KMS-11 (cell line): ENCODE data around the gene MTCP1.

ENCODE experiments used
- H2AFZ ChIP-seq: fragments of 200-600 bp; sonication (generic); 2 replicates; pipeline ENCODE4 v1.6.1; 2016; ENCODE audit warnings: antibody characterized with exemption, mixed run types, low read depth
- H3K27ac ChIP-seq: fragments of 200-600 bp; sonication (generic); 2 replicates; pipeline ENCODE4 v1.6.1; 2016; ENCODE audit warnings: mild to moderate bottlenecking, mixed run types
- H3K27me3 ChIP-seq: fragments of 200-600 bp; sonication (generic); 2 replicates; pipeline ENCODE4 v1.6.1; 2017; ENCODE audit warnings: mild to moderate bottlenecking, low read depth, mixed run types, moderate library complexity; ENCODE audit not compliant: insufficient read depth
- H3K36me3 ChIP-seq: fragments of 200-600 bp; sonication (generic); 2 replicates; pipeline ENCODE4 v1.6.1; 2017; ENCODE audit warnings: mild to moderate bottlenecking, mixed run types; ENCODE audit not compliant: insufficient read depth
- H3K4me1 ChIP-seq: fragments of 200-600 bp; sonication (generic); 2 replicates; pipeline ENCODE4 v1.6.1; 2016; ENCODE audit warnings: mild to moderate bottlenecking, low read depth, mixed run types; ENCODE audit not compliant: poor library complexity, severe bottlenecking
- H3K4me2 ChIP-seq: fragments of 200-600 bp; sonication (generic); 2 replicates; pipeline ENCODE4 v1.7.0; 2016; ENCODE audit warnings: mild to moderate bottlenecking, mixed run types
- H3K4me3 ChIP-seq: fragments of 200-600 bp; sonication (generic); IDR thresholded peaks from 2 replicates; pipeline ENCODE4 v1.6.1; 2017; ENCODE audit warnings: low read depth, low read length, mixed read lengths; ENCODE audit not compliant: insufficient read depth
- H3K79me2 ChIP-seq: fragments of 200-600 bp; sonication (generic); 2 replicates; pipeline ENCODE4 v1.6.1; 2016; ENCODE audit warnings: low read depth, mixed run types; ENCODE audit not compliant: insufficient read depth
- H3K9ac ChIP-seq: fragments of 200-600 bp; sonication (generic); 2 replicates; pipeline ENCODE4 v1.6.1; 2016; ENCODE audit warnings: mild to moderate bottlenecking, mixed run types
- H4K20me1 ChIP-seq: fragments of 200-600 bp; sonication (generic); 2 replicates; pipeline ENCODE4 v1.6.1; 2016; ENCODE audit warnings: mild to moderate bottlenecking, mixed run types; ENCODE audit not compliant: insufficient read depth
- TF ChIP-seq, protein P1 (sequence below): fragments of 200-600 bp; sonication (generic); conservative IDR thresholded peaks from 2 replicates; pipeline ENCODE4 v1.6.1; 2017; ENCODE audit warnings: low read depth, mild to moderate bottlenecking, antibody characterized with exemption, low read length, moderate library complexity, mixed read lengths

MTCP1 gene

DNA sequence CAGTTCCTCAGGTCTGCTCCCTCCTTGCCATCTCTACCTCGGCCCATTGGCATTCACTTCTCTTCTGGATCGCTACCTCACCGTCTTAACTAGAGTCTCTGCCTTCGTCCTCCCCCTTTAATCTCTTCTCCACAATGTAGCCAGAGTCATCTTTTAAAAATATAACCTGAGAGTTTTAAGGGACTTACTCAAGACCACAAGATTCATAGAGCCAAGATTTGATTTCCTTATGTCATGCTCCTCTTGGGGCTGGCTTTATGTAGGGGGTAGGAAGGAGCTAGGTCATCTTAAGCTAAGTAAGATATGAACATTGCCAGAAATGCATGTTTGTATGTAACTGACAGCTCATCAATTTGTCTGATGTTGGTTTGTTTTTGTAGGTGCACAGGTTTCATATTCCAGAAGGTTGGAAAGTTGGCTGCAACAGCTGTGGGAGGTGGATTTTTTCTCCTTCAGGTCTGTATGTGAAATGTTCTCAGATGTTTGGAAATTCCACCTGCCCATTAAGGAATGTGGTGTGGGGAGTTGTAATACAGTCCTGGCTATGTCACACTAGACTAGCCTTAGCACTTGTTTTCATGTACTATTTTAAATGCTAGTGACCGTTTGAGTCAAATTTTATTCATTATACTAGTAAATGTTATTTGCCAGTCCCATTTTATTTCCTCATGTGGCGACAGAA, 24.7 kb downstream of the MTCP1 start:
- no peak overlapping the region for H3K4me3 ChIP-seq
- H3K4me1 ChIP-seq: no peaks in the 10 kb centered on the region
- H3K36me3 ChIP-seq: no peaks in the 10 kb centered on the region
- no peaks in the 10 kb centered on the region for H3K27me3 ChIP-seq
- H3K4me2 ChIP-seq: no peak overlapping the region
- no peak overlapping the region for H3K27ac ChIP-seq
- H3K79me2 ChIP-seq: no peaks in the 10 kb centered on the region
- no peak overlapping the region for H3K9ac ChIP-seq
- TF ChIP-seq, protein P1, sequence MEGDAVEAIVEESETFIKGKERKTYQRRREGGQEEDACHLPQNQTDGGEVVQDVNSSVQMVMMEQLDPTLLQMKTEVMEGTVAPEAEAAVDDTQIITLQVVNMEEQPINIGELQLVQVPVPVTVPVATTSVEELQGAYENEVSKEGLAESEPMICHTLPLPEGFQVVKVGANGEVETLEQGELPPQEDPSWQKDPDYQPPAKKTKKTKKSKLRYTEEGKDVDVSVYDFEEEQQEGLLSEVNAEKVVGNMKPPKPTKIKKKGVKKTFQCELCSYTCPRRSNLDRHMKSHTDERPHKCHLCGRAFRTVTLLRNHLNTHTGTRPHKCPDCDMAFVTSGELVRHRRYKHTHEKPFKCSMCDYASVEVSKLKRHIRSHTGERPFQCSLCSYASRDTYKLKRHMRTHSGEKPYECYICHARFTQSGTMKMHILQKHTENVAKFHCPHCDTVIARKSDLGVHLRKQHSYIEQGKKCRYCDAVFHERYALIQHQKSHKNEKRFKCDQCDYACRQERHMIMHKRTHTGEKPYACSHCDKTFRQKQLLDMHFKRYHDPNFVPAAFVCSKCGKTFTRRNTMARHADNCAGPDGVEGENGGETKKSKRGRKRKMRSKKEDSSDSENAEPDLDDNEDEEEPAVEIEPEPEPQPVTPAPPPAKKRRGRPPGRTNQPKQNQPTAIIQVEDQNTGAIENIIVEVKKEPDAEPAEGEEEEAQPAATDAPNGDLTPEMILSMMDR: no peak
- H4K20me1 ChIP-seq: no peaks in the 10 kb centered on the region
- no peak overlapping the region for H2AFZ ChIP-seq

DNA sequence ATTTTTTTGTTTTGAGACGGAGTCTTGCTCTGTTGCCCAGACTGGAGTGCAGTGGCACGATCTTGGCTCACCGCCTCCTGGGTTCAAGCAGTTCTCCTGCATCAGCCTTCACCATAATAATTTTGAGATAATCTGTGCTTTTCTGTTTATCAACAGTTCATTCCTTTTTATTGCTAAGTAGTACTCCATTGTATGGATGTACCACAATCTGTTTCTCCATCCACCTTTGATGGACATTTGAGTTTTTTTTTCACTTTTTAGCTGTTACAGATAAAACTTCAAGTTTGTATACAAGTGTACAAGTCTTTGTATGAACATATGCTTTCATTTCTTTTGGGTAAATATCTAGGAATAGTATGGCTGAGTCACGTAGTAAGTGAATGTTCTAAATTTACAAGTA, 35.2 kb downstream of the MTCP1 start:
- H3K9ac ChIP-seq: no peak overlapping the region
- H3K4me2 ChIP-seq: no peak overlapping the region
- no peak overlapping the region for H2AFZ ChIP-seq
- no peaks in the 10 kb centered on the region for H3K27me3 ChIP-seq
- H4K20me1 ChIP-seq: no peaks in the 10 kb centered on the region
- peaks cover 7% of the 10 kb centered on the region; the same call in 1 of the 2 replicates for H3K79me2 ChIP-seq
- H3K4me1 ChIP-seq: peaks cover 7% of the 10 kb centered on the region
- H3K4me3 ChIP-seq: no peak overlapping the region
- H3K36me3 ChIP-seq: no peaks in the 10 kb centered on the region
- TF ChIP-seq, protein P1: no peak
- H3K27ac ChIP-seq: no peak overlapping the region

DNA sequence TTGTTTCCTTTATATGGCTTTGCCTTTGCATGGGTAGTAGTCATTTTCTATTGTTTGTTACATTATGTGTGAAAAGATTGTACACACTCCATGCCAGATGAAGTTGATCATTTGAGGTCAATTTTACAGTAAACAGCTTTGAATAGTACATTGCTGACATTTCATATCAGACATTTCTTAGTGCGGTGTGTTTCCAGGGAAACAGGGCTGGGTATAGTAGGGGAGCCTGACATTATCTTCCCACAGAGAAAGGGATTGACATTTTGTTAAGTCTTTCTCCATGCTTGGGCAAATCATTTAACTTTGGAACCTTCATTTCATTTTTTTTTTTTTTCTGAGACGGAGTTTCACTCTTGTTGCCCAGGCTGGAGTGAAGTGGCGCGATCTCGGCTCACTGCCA, 39.3 kb downstream of the MTCP1 start:
- Histone ChIP-seq H3K9ac (no peak overlapping the region), H3K4me3 (no peak overlapping the region), H2AFZ (no peak overlapping the region), H3K27me3 (no peaks in the 10 kb centered on the region), H4K20me1 (no peaks in the 10 kb centered on the region), H3K4me1 (peaks cover 23% of the 10 kb centered on the region), H3K79me2 (peaks cover 18% of the 10 kb centered on the region), H3K27ac (no peak overlapping the region), H3K36me3 (no peaks in the 10 kb centered on the region), H3K4me2 (no peak overlapping the region)
- TF ChIP-seq, protein P1: no peak

DNA sequence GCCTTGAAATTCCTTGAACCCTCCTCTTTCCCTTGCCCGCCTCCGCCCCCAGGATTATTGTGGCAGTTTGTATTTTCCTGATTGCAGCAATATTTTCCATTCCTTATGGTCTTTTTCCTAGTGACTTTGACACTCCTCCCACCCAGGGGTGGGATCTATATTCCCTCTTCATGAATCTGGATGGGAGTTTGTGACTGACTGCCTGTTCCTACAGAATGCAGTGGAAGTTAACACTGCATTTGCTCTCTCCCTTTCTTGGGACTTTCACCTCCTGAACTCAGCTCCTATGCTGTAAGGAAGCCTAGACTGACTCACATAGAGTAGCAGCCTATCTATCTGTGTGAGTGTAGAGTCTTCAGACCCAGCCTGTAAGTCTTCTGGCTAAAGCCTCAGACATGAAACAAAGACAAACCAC, 42.1 kb downstream of the MTCP1 start:
- H4K20me1 ChIP-seq: no peaks in the 10 kb centered on the region
- no peak overlapping the region for H3K9ac ChIP-seq
- peaks cover 28% of the 10 kb centered on the region for H3K4me1 ChIP-seq
- H3K4me3 ChIP-seq: no peak overlapping the region
- no peak overlapping the region; the same call in 1 of the 2 replicates for H3K27ac ChIP-seq
- no peaks in the 10 kb centered on the region for H3K36me3 ChIP-seq
- no peaks in the 10 kb centered on the region for H3K27me3 ChIP-seq
- TF ChIP-seq, protein P1: no peak
- H3K4me2 ChIP-seq: peak overlapping the region; percentile 53
- H3K79me2 ChIP-seq: peaks cover 18% of the 10 kb centered on the region; the same call in 1 of the 2 replicates
- H2AFZ ChIP-seq: no peak overlapping the region
